ENCODE measurements around the gene SH3GL2.

Gene SH3GL2

GRCh38 chr9:17604556-17604955 lies 25.7 kb downstream of the SH3GL2 start:
- TF ChIP-seq, protein P1, sequence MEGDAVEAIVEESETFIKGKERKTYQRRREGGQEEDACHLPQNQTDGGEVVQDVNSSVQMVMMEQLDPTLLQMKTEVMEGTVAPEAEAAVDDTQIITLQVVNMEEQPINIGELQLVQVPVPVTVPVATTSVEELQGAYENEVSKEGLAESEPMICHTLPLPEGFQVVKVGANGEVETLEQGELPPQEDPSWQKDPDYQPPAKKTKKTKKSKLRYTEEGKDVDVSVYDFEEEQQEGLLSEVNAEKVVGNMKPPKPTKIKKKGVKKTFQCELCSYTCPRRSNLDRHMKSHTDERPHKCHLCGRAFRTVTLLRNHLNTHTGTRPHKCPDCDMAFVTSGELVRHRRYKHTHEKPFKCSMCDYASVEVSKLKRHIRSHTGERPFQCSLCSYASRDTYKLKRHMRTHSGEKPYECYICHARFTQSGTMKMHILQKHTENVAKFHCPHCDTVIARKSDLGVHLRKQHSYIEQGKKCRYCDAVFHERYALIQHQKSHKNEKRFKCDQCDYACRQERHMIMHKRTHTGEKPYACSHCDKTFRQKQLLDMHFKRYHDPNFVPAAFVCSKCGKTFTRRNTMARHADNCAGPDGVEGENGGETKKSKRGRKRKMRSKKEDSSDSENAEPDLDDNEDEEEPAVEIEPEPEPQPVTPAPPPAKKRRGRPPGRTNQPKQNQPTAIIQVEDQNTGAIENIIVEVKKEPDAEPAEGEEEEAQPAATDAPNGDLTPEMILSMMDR (IDR thresholded peaks at IDR 0.05; ENCODE audit: low read depth, low read length, missing control alignments) = no peak
- no peak for DNase-seq (ENCODE audit: low read depth)
- no peak overlapping the region for H3K4me3 ChIP-seq (ENCODE audit: low read depth, low read length)

- DNase-seq (ENCODE audit: low read depth) = no peak
- TF ChIP-seq, protein P1 (IDR thresholded peaks at IDR 0.05; ENCODE audit: low read depth, low read length, missing control alignments) = no peak
- H3K4me3 ChIP-seq (ENCODE audit: low read depth, low read length) = no peak overlapping the region
Observed at GRCh38 chr9:17609312-17610005, 30.6 kb downstream of the SH3GL2 start.

DNA sequence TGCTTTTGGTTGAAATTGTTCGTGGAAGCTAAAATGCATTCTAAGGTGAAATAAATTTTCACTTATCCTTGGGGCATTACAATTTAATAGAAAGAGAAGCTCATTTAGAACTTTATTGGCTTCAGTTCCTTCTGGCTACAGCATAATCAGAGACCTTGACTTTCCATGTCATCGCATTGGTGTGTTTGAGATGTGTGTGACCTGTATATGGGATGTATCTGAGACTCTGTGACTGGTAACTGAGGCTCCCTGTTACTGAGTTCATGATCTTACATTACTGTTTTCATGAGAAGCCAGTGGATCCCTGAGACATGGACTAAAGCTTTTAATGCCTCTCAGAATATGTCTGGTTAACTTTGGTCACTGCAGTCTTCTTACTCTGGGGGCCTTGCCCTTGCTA lies 32.5 kb downstream of the SH3GL2 start:
- DNase-seq (ENCODE audit: low read depth) = no peak
- H3K4me3 ChIP-seq (ENCODE audit: low read depth, low read length) = no peak overlapping the region
- TF ChIP-seq, protein P1 (IDR thresholded peaks at IDR 0.05; ENCODE audit: low read depth, low read length, missing control alignments) = no peak

- no peak overlapping the region for H3K4me3 ChIP-seq (ENCODE audit: low read depth, low read length)
- DNase-seq (ENCODE audit: low read depth) = no peak
- TF ChIP-seq, protein P1 (IDR thresholded peaks at IDR 0.05; ENCODE audit: low read depth, low read length, missing control alignments) = no peak
Observed at GRCh38 chr9:17611917-17612316, 33.1 kb downstream of the SH3GL2 start.

GRCh38 chr9:17613758-17614157 lies 34.9 kb downstream of the SH3GL2 start:
- no peak overlapping the region for H3K4me3 ChIP-seq (ENCODE audit: low read depth, low read length)
- TF ChIP-seq, protein P1 (IDR thresholded peaks at IDR 0.05; ENCODE audit: low read depth, low read length, missing control alignments) = no peak
- DNase-seq (ENCODE audit: low read depth) = no peak

- TF ChIP-seq, protein P1 (IDR thresholded peaks at IDR 0.05; ENCODE audit: low read depth, low read length, missing control alignments) = no peak
- no peak overlapping the region for H3K4me3 ChIP-seq (ENCODE audit: low read depth, low read length)
- DNase-seq (ENCODE audit: low read depth) = no peak
Observed at GRCh38 chr9:17614250-17614649, 35.4 kb downstream of the SH3GL2 start.

DNA sequence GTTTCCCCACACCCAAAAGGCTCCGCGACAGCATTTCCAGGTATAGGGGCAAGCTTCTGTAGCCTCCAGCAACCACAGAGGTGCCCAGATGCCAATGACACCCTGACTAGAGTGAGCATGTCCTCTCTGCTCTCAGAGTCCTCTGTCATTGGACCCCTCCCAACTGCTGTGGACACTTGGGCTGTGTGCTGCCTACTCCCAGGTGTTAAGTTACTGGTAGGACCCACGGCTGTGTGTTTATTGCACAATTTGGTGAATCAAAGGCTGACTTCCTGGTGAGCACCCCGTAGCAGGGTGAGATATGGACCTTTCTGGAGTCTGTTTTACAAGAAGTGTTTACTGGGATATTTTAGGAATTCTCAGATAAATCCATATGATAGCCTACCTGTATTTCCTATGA lies 36.0 kb downstream of the SH3GL2 start:
- no peak overlapping the region for H3K4me3 ChIP-seq (ENCODE audit: low read depth, low read length)
- TF ChIP-seq, protein P1 (IDR thresholded peaks at IDR 0.05; ENCODE audit: low read depth, low read length, missing control alignments) = no peak
- no peak for DNase-seq (ENCODE audit: low read depth)
